B cell (primary cell): ENCODE data around the gene TAOK2. TPM values are rescaled to one million over a fixed set of nuclear protein-coding genes. Genes with fewer than 3 reads are reported as not detected.

Experiments
- ATAC-seq: fragments of 200-7000 bp; cut with Tn5 transposase; one replicate; pipeline ENCODE4 v1.10.0; 2021; ENCODE audit warnings: low read depth, mild to moderate bottlenecking, moderate number of reproducible peaks, moderate library complexity
- CTCF ChIA-PET: fragments of 350-600 bp; sonication (Branson Sonifier 250); formaldehyde crosslinking; loops from one replicate; lab custom pipeline; 2021; ENCODE audit warnings: antibody characterized with exemption, inconsistent platforms; lab: Charles Lee
- POLR2A ChIA-PET: fragments of 350-600 bp; sonication (Branson Sonifier 250); formaldehyde crosslinking; loops from one replicate; lab custom pipeline; 2021; ENCODE audit warnings: antibody characterized with exemption; lab: Charles Lee
- DNase-seq: peaks from one replicate; pipeline ENCODE4 v3.0.0; 2013
- H2AFZ ChIP-seq: 2 replicates; pipeline ENCODE4 v1.6.1; 2012; ENCODE audit warnings: mild to moderate bottlenecking, low read depth, low read length; ENCODE audit not compliant: insufficient read depth, poor library complexity, severe bottlenecking
- H3K27ac ChIP-seq, 2 donors: 1 replicate in 1 of 2; 2 replicates in 1 of 2; pipeline ENCODE4 v1.5.1; 2012 to 2013; ENCODE audit warnings: low read length in 2 of 2, mild to moderate bottlenecking in 2 of 2, moderate library complexity in 1 of 2
- H3K27me3 ChIP-seq, 4 experiments: fragments of 200-600 bp in 1 of 4; sonication (generic) in 1 of 4; replicated peaks in 1 of 4; 1 replicate in 2 of 4; 2 replicates in 2 of 4; pipeline versions ENCODE4 v1.6.1 to v1.7.0; 2013 to 2016; ENCODE audit warnings: low read length in 3 of 4, mild to moderate bottlenecking in 2 of 4, mixed read lengths in 1 of 4, moderate library complexity in 1 of 4; ENCODE audit not compliant: insufficient read depth in 4 of 4, control insufficient read depth in 3 of 4; ENCODE audit errors: control extremely low read depth in 1 of 4
- H3K36me3 ChIP-seq, 2 experiments: replicated peaks in 1 of 2; 1 replicate in 1 of 2; 2 replicates in 1 of 2; pipeline versions ENCODE4 v1.6.1 to v1.7.1; 2013; ENCODE audit warnings: low read length in 1 of 2; ENCODE audit not compliant: insufficient read depth in 2 of 2, control insufficient read depth in 1 of 2; ENCODE audit errors: control extremely low read depth in 1 of 2, extremely low read depth in 1 of 2
- H3K4me1 ChIP-seq, 2 donors: fragments of 200-600 bp in 1 of 2; sonication (generic) in 1 of 2; 1 replicate in 1 of 2; 2 replicates in 1 of 2; pipeline versions ENCODE4 v1.5.1 to v1.6.1; 2013 to 2017; ENCODE audit warnings: low read length in 2 of 2; ENCODE audit not compliant: control insufficient read depth in 2 of 2, insufficient read depth in 2 of 2
- H3K4me2 ChIP-seq: replicated peaks from 2 replicates; pipeline ENCODE3; 2012; ENCODE audit warnings: mild to moderate bottlenecking, low read depth, low read length; ENCODE audit not compliant: poor library complexity, severe bottlenecking
- H3K4me3 ChIP-seq, 5 experiments: fragments of 200-600 bp in 1 of 5; sonication (generic) in 1 of 5; 1 replicate in 3 of 5; 2 replicates in 2 of 5; pipeline versions ENCODE4 v1.5.1 to v1.7.0; 2011 to 2016; ENCODE audit warnings: low read length in 4 of 5, mild to moderate bottlenecking in 4 of 5, low read depth in 2 of 5, control low read depth in 1 of 5, moderate library complexity in 1 of 5; ENCODE audit not compliant: insufficient read depth in 1 of 5; ENCODE audit errors: control extremely low read depth in 1 of 5, extremely low read depth in 1 of 5
- H3K79me2 ChIP-seq: fragments of 200-600 bp; sonication (generic); one replicate; pipeline ENCODE4 v1.6.0; 2016; ENCODE audit warnings: low read length; ENCODE audit not compliant: control insufficient read depth, insufficient read depth
- H3K9ac ChIP-seq: fragments of 200-600 bp; sonication (generic); 2 replicates; pipeline ENCODE4 v1.6.1; 2017; ENCODE audit warnings: mild to moderate bottlenecking, low read length, moderate library complexity
- H3K9me3 ChIP-seq, 3 donors: one replicate each; pipeline versions ENCODE4 v1.6.1 to v1.7.1; 2013; ENCODE audit warnings: low read length in 2 of 3; ENCODE audit not compliant: control insufficient read depth in 2 of 3, insufficient read depth in 1 of 3; ENCODE audit errors: control extremely low read depth in 1 of 3
- H4K20me1 ChIP-seq: 2 replicates; pipeline ENCODE4 v1.6.0; 2012; ENCODE audit warnings: mild to moderate bottlenecking, low read length; ENCODE audit not compliant: insufficient read depth, control insufficient read depth, poor library complexity, severe bottlenecking
- H3K27ac Mint-ChIP-seq: one replicate; pipeline ENCODE4 v1.8.0; 2021; ENCODE audit warnings: mixed read lengths
- H3K27me3 Mint-ChIP-seq: one replicate; pipeline ENCODE4 v1.8.0; 2021; ENCODE audit warnings: mixed read lengths
- H3K4me1 Mint-ChIP-seq: one replicate; pipeline ENCODE4 v1.8.0; 2021; ENCODE audit warnings: mixed read lengths
- H3K4me3 Mint-ChIP-seq: one replicate; pipeline ENCODE4 v1.8.0; 2021; ENCODE audit warnings: mixed read lengths
- H3K9me3 Mint-ChIP-seq: one replicate; pipeline ENCODE4 v1.8.0; 2022; ENCODE audit warnings: mixed read lengths; ENCODE audit not compliant: insufficient read depth
- CTCF ChIP-seq: fragments of 200-600 bp; IDR thresholded peaks from one replicate; pipeline ENCODE4 v1.8.0; 2022; ENCODE audit warnings: antibody characterized with exemption, mild to moderate bottlenecking
- EZH2 ChIP-seq: IDR thresholded peaks from 2 replicates; pipeline ENCODE4 v1.6.1; 2012; ENCODE audit warnings: borderline replicate concordance, low read depth, mild to moderate bottlenecking, moderate library complexity, low read length; ENCODE audit not compliant: insufficient read depth, poor library complexity, severe bottlenecking
- WGBS: methylation state at CpG from one replicate; pipeline ENCODE4 v1.1.5; 2013; ENCODE audit warnings: missing lambda C conversion rate; ENCODE audit not compliant: insufficient coverage; 5-methylcytosine and 5-hydroxymethylcytosine counted together
- intact Hi-C: fragments of 100-400 bp; cut with micrococcal nuclease; formaldehyde crosslinking; loops from one replicate; pipeline ENCODE4 v1.10.0; 2022
- polyA plus RNA-seq: library from polyadenylated mRNA; depleted of rRNA; stranded (reverse); fragments of >200 nt; gene quantifications from 2 replicates; pipeline ENCODE4 v1.2.3, GENCODE V29; 2012
- total RNA-seq, 2 donors: library from RNA; stranded (reverse); fragments of 120-200 nt in 1 of 2; gene quantifications; 1 replicate in 1 of 2; 2 replicates in 1 of 2; pipeline versions ENCODE4 v1.2.3 to v1.2.4, GENCODE V29; 2013 to 2022

Gene TAOK2
- total and polyA plus RNA-seq, 2 donors (not counting 1 experiment from before 2014, with no cell fraction given) = 30.3 to 50.8 TPM

GRCh38 chr16:30028438-30029076, 54.9 kb downstream of the TAOK2 start:
- CTCF ChIA-PET = no interaction called here
- 15% methylated on average over 14 of the region's 18 CpGs for WGBS
- H3K4me1 ChIP-seq = peaks cover 10 to 21% of the 10 kb centered on the region in 2 donors
- POLR2A ChIA-PET = no interaction called here
- peaks cover 10% of the 10 kb centered on the region for H3K4me1 Mint-ChIP-seq
- no peaks in the 10 kb centered on the region for H3K79me2 ChIP-seq
- H3K9me3 Mint-ChIP-seq = no peaks in the 10 kb centered on the region
- H3K27me3 Mint-ChIP-seq = peaks cover 53% of the 10 kb centered on the region
- no peak overlapping the region for H3K27ac Mint-ChIP-seq
- no peak overlapping the region for H3K4me2 ChIP-seq
- H3K9me3 ChIP-seq = peaks cover 0 to 15% (median 0%) of the 10 kb centered on the region in 3 donors
- ATAC-seq = peak; percentile 45
- no peaks in the 10 kb centered on the region for H4K20me1 ChIP-seq
- TF ChIP-seq CTCF (no peak), EZH2 (no peak)
- no peak overlapping the region for H3K9ac ChIP-seq
- no peak for DNase-seq
- H3K4me3 Mint-ChIP-seq = no peak overlapping the region
- H3K4me3 ChIP-seq = no peak overlapping the region
- H3K27me3 ChIP-seq = peaks cover 0 to 61% (median 28%) of the 10 kb centered on the region in 4 experiments
- intact Hi-C loops = no loop called here
- H3K36me3 ChIP-seq = no peaks in the 10 kb centered on the region
- H2AFZ ChIP-seq = no peak overlapping the region
- no peak overlapping the region for H3K27ac ChIP-seq

GRCh38 chr16:30030011-30030685, 56.5 kb downstream of the TAOK2 start:
- peaks cover 10 to 21% of the 10 kb centered on the region in 2 donors for H3K4me1 ChIP-seq
- WGBS = 27% methylated on average over 19 of the region's 23 CpGs
- peak overlapping the region; percentile 5 for H3K4me3 Mint-ChIP-seq
- no peaks in the 10 kb centered on the region for H4K20me1 ChIP-seq
- no peaks in the 10 kb centered on the region for H3K9me3 Mint-ChIP-seq
- peaks cover 55% of the 10 kb centered on the region for H3K27me3 Mint-ChIP-seq
- DNase-seq (no peak), ATAC-seq (no peak)
- H3K4me3 ChIP-seq = no peak overlapping the region
- TF ChIP-seq CTCF (no peak), EZH2 (no peak)
- ChIA-PET CTCF (interaction anchor here (1.5 to 3.3 kb wide), 3 partner anchors 9 to 24 kb away, joined by 4 to 18 read pairs (median 5); no protein-coding TSS in a partner anchor), POLR2A (no interaction called here)
- peak overlapping the region; percentile 56 for H3K4me2 ChIP-seq
- H3K4me1 Mint-ChIP-seq = peaks cover 10% of the 10 kb centered on the region
- intact Hi-C loops = no loop called here
- H3K9ac ChIP-seq = no peak overlapping the region
- no peaks in the 10 kb centered on the region for H3K36me3 ChIP-seq
- H3K9me3 ChIP-seq = peaks cover 0 to 15% (median 0%) of the 10 kb centered on the region in 3 donors
- H2AFZ ChIP-seq = no peak overlapping the region
- peaks cover 0 to 66% (median 29%) of the 10 kb centered on the region in 4 experiments for H3K27me3 ChIP-seq
- no peak overlapping the region for H3K27ac ChIP-seq
- H3K79me2 ChIP-seq = no peaks in the 10 kb centered on the region
- H3K27ac Mint-ChIP-seq = no peak overlapping the region
